Endothelial cell of umbilical vein (primary cell): ENCODE data around the gene FAM222B. TPM values are rescaled to one million over a fixed set of nuclear protein-coding genes. Genes with fewer than 3 reads are reported as not detected.

Experiments
- BruUV-seq: library from RNA; stranded (reverse); fragments of 400-500 nt; replicated peaks from 2 replicates; lab custom pipeline; 2021; lab: Mats Ljungman, UMichigan
- CTCF ChIA-PET: fragments of 300-600, 350-600 bp; sonication (Branson Sonifier 250); formaldehyde crosslinking; loops from one replicate; lab custom pipeline; 2021; ENCODE audit warnings: antibody characterized with exemption, inconsistent platforms; lab: Charles Lee
- POLR2A ChIA-PET: fragments of 300-600, 350-600 bp; sonication (Branson Sonifier 250); formaldehyde crosslinking; loops from one replicate; lab custom pipeline; 2021; ENCODE audit warnings: antibody characterized with exemption, inconsistent platforms; lab: Charles Lee
- DNase-seq: peaks from one replicate; pipeline ENCODE4 v3.0.0-alpha.2; 2011; ENCODE audit warnings: low read depth, low spot score
- FAIRE-seq: peaks from 2 replicates; lab custom pipeline; 2011; peaks lifted over from hg19 to GRCh38; lab: Jason Lieb, UNC
- H2AFZ ChIP-seq: 2 replicates; pipeline ENCODE4 v1.6.0; 2012; ENCODE audit warnings: low read depth, low read length, control low read depth, inconsistent platforms
- H3K27ac ChIP-seq: 2 replicates; pipeline ENCODE4 v1.5.1; 2011; ENCODE audit warnings: low read depth, mild to moderate bottlenecking, control low read depth, low read length, moderate library complexity; ENCODE audit not compliant: insufficient read depth
- H3K27me3 ChIP-seq, 2 experiments: 2 replicates each; pipeline versions ENCODE4 v1.6.0 to v1.6.1; 2011; ENCODE audit warnings: low read length in 2 of 2, mixed read lengths in 1 of 2; ENCODE audit not compliant: control insufficient read depth in 2 of 2, insufficient read depth in 2 of 2
- H3K36me3 ChIP-seq, 2 experiments: 2 replicates in 1 of 2; 3 replicates in 1 of 2; pipeline ENCODE4 v1.5.1; 2011; ENCODE audit warnings: low read length in 2 of 2, mild to moderate bottlenecking in 1 of 2, moderate library complexity in 1 of 2; ENCODE audit not compliant: control insufficient read depth in 2 of 2, insufficient read depth in 2 of 2; ENCODE audit errors: extremely low read depth in 1 of 2
- H3K4me1 ChIP-seq: 3 replicates; pipeline ENCODE4 v1.5.1; 2011; ENCODE audit warnings: mild to moderate bottlenecking, low read length; ENCODE audit not compliant: control insufficient read depth, insufficient read depth; ENCODE audit errors: extremely low read depth
- H3K4me2 ChIP-seq: 2 replicates; pipeline ENCODE4 v1.6.1; 2011; ENCODE audit warnings: low read length, control low read depth, mixed read lengths; ENCODE audit not compliant: insufficient read depth
- H3K4me3 ChIP-seq, 3 experiments: fragments of 200-600 bp in 1 of 3; sonication (generic), shearing (Covaris generic) in 1 of 3; replicated peaks in 1 of 3; 2 replicates each; pipeline ENCODE4 v1.5.1; 2011 to 2016; ENCODE audit warnings: control low read depth in 3 of 3, low read length in 3 of 3, mild to moderate bottlenecking in 2 of 3, inconsistent platforms in 1 of 3, low read depth in 1 of 3, moderate library complexity in 1 of 3; ENCODE audit not compliant: insufficient read depth in 1 of 3
- H3K79me2 ChIP-seq: 2 replicates; pipeline ENCODE4 v1.6.0; 2012; ENCODE audit warnings: low read length, inconsistent platforms; ENCODE audit not compliant: control insufficient read depth, insufficient read depth
- H3K9ac ChIP-seq: replicated peaks from 2 replicates; pipeline ENCODE3; 2011; ENCODE audit warnings: low read length, control low read depth; ENCODE audit not compliant: insufficient read depth; ENCODE audit errors: extremely low read depth
- H3K9me1 ChIP-seq: replicated peaks from 3 replicates; pipeline ENCODE4 v1.6.0; 2011; ENCODE audit warnings: mild to moderate bottlenecking, low read length; ENCODE audit not compliant: control insufficient read depth, insufficient read depth; ENCODE audit errors: extremely low read depth
- H3K9me3 ChIP-seq: replicated peaks from 2 replicates; pipeline ENCODE4 v1.5.1; 2012; ENCODE audit warnings: low read length, inconsistent platforms; ENCODE audit not compliant: control insufficient read depth, insufficient read depth
- H4K20me1 ChIP-seq: replicated peaks from 2 replicates; pipeline ENCODE3; 2011; ENCODE audit warnings: mild to moderate bottlenecking, low read length; ENCODE audit not compliant: control insufficient read depth, insufficient read depth; ENCODE audit errors: extremely low read depth
- CTCF ChIP-seq, 2 donors: IDR thresholded peaks; 1 replicate in 1 of 2; 2 replicates in 1 of 2; pipeline ENCODE4 v1.5.1; 2011; ENCODE audit warnings: low read length in 2 of 2, mild to moderate bottlenecking in 2 of 2, moderate library complexity in 2 of 2, control low read depth in 1 of 2, inconsistent platforms in 1 of 2, low read depth in 1 of 2; ENCODE audit not compliant: insufficient read depth in 1 of 2; ENCODE audit errors: extremely low read depth in 1 of 2
- EZH2 ChIP-seq: IDR thresholded peaks from 2 replicates; pipeline ENCODE4 v1.6.1; 2012; ENCODE audit warnings: borderline replicate concordance, low read depth, mild to moderate bottlenecking, moderate library complexity, low read length, inconsistent platforms; ENCODE audit not compliant: severe bottlenecking
- FOS ChIP-seq: IDR thresholded peaks from 2 replicates; pipeline ENCODE4 v1.6.1; 2011; ENCODE audit warnings: mild to moderate bottlenecking, low read length, moderate library complexity, borderline replicate concordance; ENCODE audit not compliant: insufficient read depth
- GATA2 ChIP-seq: IDR thresholded peaks from 2 replicates; pipeline ENCODE4 v1.7.0; 2011; ENCODE audit warnings: low read depth, mild to moderate bottlenecking, moderate library complexity, mixed read lengths, low read length; ENCODE audit not compliant: insufficient read length, insufficient read depth
- JUN ChIP-seq: IDR thresholded peaks from 2 replicates; pipeline ENCODE4 v1.6.1; 2011; ENCODE audit warnings: borderline replicate concordance, low read depth; ENCODE audit not compliant: insufficient read length, insufficient read depth
- MAX ChIP-seq: IDR thresholded peaks from 2 replicates; pipeline ENCODE4 v1.6.1; 2011; ENCODE audit not compliant: insufficient read depth, insufficient read length
- MYC ChIP-seq: IDR thresholded peaks from one replicate; pipeline ENCODE4 v1.6.1; 2011; ENCODE audit warnings: mild to moderate bottlenecking, low read depth, low read length
- POLR2A ChIP-seq: IDR thresholded peaks from 2 replicates; pipeline ENCODE4 v1.6.1; 2012; ENCODE audit warnings: low read depth, mild to moderate bottlenecking, control low read depth, low read length
- POLR2AphosphoS5 ChIP-seq: IDR thresholded peaks from 2 replicates; pipeline ENCODE4 v1.6.1; 2012; ENCODE audit warnings: low read depth, mild to moderate bottlenecking, control low read depth, low read length, moderate library complexity; ENCODE audit not compliant: insufficient read depth
- dilution Hi-C: fragments of 300-500 bp; cut with MboI; formaldehyde crosslinking; loops from one replicate; pipeline ENCODE4 v1.15.0; 2019; ENCODE audit warnings: low sequenced_read_pairs; ENCODE audit not compliant: extremely low pct_ligation_motif_present
- intact Hi-C: fragments of 100-400 bp; cut with micrococcal nuclease; formaldehyde crosslinking; loops from one replicate; pipeline ENCODE4 v1.10.0; 2022
- polyA plus RNA-seq, 4 experiments: library from polyadenylated mRNA; depleted of rRNA in 3 of 4; stranded (reverse) in 3 of 4; unstranded in 1 of 4; fragments of >200 nt; gene quantifications; 2 replicates each; pipeline versions ENCODE4 v1.2.1 to v1.2.3, GENCODE V29; 2011 to 2012; ENCODE audit warnings: missing spikeins in 1 of 4
- total RNA-seq: library from RNA; stranded (reverse); gene quantifications from 2 replicates; pipeline ENCODE4 v1.2.3, GENCODE V29; 2021

FAM222B gene
- total and polyA plus RNA-seq, 2 donors (not counting 3 experiments of a cell fraction or from before 2014, with no cell fraction given) = 21.1 to 30.6 TPM

- Histone ChIP-seq H3K9me1 (no peaks in the 10 kb centered on the region), H3K9ac (peak overlapping the region; percentile 90), H3K9me3 (no peaks in the 10 kb centered on the region), H3K27me3 (no peaks in the 10 kb centered on the region), H2AFZ (peak overlapping the region; percentile 8), H4K20me1 (no peaks in the 10 kb centered on the region), H3K36me3 (no peaks in the 10 kb centered on the region), H3K27ac (peak overlapping the region; percentile 95), H3K79me2 (peaks cover 56% of the 10 kb centered on the region), H3K4me2 (peak overlapping the region; percentile 98), H3K4me1 (peaks cover 44% of the 10 kb centered on the region), H3K4me3 (peak overlapping the region; percentile 90 to 98 (median 95))
- intact Hi-C loops = loop anchor here (1.0 to 5.0 kb wide), 3 partner anchors 30 to 95 kb away; partner anchors contain the start of genes FAM222B, RAB34 and RPL23A
- BruUV-seq = no TSS peak
- DNase-seq (peak; percentile 97), FAIRE-seq (peak; percentile 93)
- TF ChIP-seq MYC = no peak
- TF ChIP-seq EZH2 = no peak
- no peak for TF ChIP-seq GATA2
- no peak for TF ChIP-seq FOS
- no peak for TF ChIP-seq JUN
- TF ChIP-seq POLR2A = peak; percentile 74
- TF ChIP-seq MAX = no peak
- TF ChIP-seq CTCF (IDR thresholded peaks at IDR 0.05; ENCODE audit: extremely low read depth in 1 of 2, insufficient read depth in 1 of 2, low read depth in 1 of 2, low read length in 2 of 2) = no peak
- peak; percentile 65 for TF ChIP-seq POLR2AphosphoS5
- ChIA-PET POLR2A (interaction anchor here (0.6 kb wide), 1 partner anchor 22 kb away, joined by 7 read pairs; no protein-coding TSS in a partner anchor), CTCF (interaction anchor here (2.5 to 3.1 kb wide), 2 partner anchors 48 to 50 kb away, joined by 12 to 32 read pairs; no protein-coding TSS in a partner anchor)
- dilution Hi-C loops = no loop called here
Observed at GRCh38 chr17:28812091-28812747, 30.4 kb downstream of the FAM222B start.
